Measurements from ENCODE around the gene MATCAP1.

DNA sequence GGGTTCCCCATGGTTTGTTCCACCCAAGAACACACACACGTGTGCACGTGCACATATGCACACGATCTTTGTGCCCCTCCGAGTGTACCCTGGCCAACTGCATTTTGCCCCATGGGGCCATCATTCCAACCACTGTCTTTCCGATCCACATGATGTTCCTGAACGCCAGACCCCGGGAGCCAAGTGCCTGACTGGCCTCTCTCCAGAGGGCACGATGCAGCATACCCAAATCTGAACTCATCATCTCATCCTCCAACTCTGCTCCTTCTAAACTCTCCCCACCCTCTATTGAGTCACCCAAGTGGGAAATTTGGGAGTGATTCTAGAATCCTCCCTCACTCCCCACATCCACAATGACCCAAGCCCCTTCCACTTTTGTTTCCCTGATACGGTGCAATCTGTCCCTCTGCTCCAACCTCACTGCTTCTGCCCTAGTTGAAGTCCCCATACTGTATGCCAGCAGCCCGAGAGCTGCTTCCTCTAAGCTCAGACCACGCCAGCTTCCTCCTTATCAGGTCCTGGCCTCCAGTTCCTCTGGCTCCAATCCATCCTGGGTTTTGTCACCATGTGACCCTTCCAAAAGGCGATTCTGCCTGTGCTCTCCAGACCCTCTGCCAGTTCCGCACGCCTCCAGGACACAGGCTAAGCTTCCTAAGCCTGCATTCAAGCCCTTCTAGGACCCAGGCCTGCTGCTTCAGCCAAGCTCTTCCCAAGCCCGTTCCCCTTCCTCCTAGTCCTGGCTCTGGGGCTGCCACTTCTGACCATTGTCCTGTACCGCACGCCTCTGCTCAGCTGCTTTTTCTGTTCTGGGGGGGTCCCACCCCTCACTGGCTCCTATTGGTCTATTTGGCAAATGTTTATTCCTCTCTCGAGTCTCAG is 33.1 kb upstream of the MATCAP1 start:
- TF ChIP-seq, protein P1, sequence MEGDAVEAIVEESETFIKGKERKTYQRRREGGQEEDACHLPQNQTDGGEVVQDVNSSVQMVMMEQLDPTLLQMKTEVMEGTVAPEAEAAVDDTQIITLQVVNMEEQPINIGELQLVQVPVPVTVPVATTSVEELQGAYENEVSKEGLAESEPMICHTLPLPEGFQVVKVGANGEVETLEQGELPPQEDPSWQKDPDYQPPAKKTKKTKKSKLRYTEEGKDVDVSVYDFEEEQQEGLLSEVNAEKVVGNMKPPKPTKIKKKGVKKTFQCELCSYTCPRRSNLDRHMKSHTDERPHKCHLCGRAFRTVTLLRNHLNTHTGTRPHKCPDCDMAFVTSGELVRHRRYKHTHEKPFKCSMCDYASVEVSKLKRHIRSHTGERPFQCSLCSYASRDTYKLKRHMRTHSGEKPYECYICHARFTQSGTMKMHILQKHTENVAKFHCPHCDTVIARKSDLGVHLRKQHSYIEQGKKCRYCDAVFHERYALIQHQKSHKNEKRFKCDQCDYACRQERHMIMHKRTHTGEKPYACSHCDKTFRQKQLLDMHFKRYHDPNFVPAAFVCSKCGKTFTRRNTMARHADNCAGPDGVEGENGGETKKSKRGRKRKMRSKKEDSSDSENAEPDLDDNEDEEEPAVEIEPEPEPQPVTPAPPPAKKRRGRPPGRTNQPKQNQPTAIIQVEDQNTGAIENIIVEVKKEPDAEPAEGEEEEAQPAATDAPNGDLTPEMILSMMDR (IDR thresholded peaks at IDR 0.05; ENCODE audit: low read length) = no peak
- TF ChIP-seq EZH2phosphoT487 (IDR thresholded peaks at IDR 0.05; ENCODE audit: low read length) (no peak), EZH2 (optimal IDR thresholded peaks at IDR 0.05; ENCODE audit: low read depth, low read length) (no peak)

Measured in MM.1S (cell line).